DMS53 (cell line): ENCODE data around the gene TMEM135.
"Not testable (repeated sequence)": the region's sequence is repeated elsewhere in the genome, so short reads cannot be mapped to it uniquely, and the experiment has no call there.

ENCODE experiments used
- DNase-seq: peaks from one replicate; lab custom pipeline; 2025; lab: John Stamatoyannopoulos, UW

TMEM135 gene

DNA sequence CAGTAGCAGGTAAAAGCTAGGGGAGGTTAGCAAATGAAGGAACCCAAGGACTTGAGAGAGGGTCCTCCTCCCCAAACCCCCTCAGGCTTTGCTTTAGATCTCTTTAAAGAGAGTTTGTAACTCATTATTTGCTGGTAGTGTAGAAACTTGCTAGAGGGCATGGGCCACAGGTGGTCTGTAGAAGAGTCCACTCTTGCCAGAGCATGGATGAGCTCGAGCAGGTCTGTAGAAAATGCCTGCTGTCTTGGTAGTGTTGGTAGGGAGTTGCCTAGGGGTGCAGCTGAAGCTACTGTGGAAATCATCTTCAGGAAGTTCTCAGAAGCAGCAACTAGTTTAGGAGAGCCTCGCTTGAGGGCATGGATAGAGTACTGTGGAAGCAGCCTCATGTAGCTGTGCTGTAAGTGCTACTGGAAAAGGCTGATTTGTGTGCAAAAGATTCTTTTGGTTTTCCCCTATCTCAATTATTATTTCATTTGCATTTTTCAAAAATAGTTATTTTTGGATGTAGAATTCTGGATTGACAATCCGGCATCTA lies 104.3 kb downstream of the TMEM135 start:
- no peak for DNase-seq

DNA sequence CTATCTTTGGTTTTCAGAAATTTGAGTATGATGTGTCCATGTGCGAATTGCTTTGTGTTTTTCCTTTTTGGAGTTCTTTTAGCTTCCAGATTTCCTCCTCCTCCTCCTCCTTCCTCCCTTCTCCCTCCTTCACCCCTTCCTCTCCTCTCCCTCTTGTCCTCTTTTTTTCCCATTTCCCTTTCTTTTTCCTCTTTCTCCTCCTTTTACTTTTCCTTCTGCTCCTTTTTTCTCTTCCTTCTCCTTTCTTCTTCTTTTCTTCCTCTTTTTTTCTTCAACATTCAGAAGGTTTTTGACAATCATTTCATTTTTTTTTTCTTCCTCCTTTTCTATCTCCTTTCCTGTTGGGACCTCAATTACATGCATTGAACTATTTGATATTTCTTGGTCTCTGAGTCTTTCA lies 104.9 kb downstream of the TMEM135 start:
- DNase-seq = no peak

DNA sequence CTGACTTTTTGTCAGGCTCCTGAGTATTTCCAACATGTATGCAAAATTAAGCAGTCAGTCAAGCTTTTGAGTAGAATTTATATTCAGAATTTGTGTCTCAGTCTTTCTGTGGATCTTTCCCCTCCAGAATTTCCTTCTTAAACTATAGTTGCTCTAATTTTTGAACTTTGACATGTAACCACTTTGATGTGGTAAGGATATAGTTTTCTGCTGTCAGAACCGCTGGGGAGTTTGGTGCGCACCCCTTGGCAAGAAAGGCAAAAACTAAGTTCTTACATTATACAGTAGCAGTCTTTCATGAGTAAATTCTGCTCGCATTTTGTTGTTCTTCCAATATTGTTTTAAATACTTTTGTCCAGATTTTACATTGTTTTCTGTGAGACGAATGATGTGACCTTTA lies 105.9 kb downstream of the TMEM135 start:
- no peak for DNase-seq

DNA sequence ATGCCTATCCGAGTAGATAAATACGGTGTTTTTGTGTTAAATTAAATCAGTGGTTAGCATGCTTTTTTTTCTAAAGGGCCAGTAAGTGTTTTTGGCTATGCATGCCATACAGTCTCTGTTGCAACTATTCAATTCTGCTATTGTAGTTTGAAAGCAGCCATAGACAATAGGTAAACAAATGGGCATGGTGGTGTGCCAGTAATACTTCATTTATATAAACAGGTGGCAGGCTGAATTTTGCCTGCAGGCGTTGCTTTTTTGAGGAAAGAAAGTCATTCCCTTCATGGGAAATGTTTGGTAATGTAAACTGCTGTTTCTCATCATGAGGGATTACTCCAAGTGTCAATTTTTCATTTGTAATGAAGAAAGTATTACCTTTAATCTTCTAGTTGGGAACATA lies 106.5 kb downstream of the TMEM135 start:
- DNase-seq = peak; percentile 57

DNA sequence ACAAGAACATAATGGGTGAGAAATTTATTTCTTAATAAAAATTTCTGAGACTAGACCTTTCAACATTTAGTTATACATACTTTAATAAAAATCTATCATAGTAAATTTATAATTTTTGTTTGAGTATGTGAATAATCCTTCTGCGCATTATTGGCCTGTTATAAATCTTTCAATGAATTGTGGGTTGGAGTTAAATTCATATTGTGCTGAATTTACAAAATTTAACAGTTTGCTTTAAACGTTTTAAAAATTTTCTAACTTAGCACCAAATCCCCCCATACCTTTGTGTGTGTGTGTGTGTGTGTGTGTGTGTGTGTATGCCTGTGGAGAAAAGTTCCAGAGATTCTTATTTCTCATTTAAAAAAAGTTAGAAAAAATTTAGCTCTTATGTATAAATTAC lies 111.0 kb downstream of the TMEM135 start:
- no peak for DNase-seq

DNA sequence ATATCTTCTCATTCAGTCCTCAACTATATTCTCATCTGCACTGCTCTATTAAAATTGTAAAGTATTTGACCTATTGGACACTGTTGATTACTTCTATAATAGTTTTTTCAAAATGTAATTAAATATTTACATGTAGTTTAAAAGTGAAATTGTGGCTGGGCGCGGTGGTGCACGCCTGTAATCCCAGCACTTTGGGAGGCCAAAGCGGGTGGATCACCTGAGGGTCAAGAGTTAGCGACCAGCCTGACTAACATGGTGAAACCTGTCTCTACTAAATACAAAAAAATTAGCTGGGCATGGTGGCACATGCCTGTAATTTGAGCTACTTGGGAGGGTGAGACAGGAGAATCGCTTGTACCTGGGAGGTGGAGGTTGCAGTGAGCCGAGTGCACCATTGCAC lies 112.0 kb downstream of the TMEM135 start:
- DNase-seq = not testable (repeated sequence)

DNA sequence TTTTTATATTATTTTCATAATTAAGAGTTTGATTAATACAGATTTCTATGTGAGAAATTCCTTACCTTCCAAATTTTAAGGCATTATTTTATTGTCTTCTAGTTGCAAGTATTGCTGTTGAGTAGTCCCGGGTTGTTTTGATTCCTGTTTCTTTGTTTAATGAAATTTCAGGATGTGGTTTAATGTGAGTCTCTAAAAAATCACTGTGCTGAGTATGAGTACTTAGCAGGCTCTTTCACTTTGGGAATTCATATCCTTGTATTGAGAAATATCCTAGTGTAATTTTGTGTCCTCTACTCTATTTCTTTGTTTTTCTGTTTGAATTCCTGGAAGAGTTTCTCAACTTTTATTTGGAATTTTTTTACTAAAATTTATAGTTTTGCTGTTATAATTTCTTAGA lies 113.2 kb downstream of the TMEM135 start:
- DNase-seq = no peak

DNA sequence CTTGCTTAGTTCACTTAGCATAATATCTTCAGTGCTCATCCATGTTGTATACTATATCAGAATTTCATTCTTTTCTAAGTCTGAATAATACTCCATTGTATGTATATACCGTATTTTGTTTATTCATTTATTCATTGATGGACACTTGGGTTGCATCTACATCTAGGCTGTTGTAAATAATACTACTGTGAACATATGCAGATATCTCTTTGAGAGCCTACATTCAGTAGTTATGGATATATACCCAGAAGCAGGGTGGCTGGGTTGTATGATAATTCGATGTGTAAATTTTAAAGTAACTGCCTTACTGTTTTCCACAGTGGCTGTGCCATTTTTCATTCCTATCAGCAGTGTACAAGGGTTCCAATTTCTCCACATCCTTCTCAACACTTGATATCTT lies 116.5 kb downstream of the TMEM135 start:
- DNase-seq = no peak

DNA sequence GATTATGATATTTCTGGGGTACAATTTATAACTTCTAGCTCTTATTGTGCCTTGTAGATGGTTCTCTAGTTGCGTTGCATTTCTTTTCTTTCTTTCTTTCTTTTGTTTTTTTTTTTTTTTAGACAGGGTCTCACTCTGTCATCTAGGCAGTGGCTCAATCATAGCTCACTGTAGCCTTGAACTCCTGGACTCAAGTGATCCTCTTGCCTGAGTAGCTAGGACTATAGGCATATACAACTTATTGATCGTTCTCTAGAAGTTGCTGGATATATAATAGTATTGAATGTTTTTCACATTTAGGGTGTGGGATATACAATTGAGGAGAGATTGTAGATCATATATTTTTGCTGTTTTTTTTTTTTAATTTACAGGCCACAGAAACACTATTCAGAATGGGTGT lies 119.2 kb downstream of the TMEM135 start:
- no peak for DNase-seq

DNA sequence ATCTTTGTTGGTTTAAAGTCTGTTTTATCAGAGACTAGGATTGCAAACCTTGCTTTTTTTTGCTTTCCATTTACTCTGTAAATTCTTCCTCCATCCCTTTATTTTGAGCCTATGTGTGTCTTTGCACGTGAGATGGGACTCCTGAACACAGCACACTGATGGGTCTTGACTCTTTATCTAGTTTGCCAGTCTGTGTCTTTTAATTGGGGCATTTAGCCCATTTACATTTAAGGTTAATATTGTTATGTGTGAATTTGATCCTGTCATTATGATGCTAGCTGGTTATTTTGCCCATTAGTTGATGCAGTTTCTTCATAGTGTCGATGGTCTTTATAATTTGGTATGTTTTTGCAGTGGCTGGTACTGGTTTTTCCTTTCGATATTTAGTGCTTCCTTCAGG lies 131.3 kb downstream of the TMEM135 start:
- DNase-seq = not testable (repeated sequence)

DNA sequence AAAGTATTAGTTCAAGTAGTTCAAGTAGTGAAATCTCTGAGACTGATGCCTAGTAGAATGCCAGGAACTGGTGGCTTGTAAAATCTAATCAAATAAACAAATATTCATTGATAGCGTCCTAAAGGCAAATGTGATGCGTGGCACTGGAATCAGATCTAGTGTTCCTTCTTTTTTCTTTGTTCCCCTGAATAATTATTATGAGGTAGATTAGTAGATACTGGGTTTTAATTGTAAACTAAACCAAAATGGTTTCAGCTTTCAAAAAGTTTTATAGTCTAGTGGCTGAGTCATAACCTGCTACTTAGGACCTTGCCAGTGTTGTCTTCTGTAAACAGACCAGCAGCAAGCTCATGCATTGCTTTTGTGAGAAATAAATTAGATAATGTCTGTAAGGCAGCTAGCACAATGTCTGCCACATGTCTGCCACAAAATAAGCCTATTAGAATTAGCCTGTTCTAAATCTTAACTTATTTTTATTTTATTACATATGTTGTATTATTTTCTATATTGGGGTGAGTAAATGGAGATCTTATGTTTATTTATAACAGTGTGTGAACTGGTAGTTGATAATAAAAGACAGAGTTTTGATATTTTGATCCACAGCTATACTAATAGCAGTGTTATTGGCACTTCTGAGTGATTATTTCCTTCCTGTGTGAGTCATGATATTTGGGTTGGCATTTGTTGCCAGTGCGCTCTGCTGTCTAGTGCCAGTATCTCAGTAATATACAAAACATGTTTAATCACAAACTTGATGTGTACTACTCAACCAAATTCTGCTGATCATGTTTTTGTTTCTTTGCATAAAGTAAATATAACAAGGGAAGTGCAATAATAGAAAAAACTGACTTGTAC lies 135.7 kb downstream of the TMEM135 start:
- DNase-seq = peak; percentile 95

DNA sequence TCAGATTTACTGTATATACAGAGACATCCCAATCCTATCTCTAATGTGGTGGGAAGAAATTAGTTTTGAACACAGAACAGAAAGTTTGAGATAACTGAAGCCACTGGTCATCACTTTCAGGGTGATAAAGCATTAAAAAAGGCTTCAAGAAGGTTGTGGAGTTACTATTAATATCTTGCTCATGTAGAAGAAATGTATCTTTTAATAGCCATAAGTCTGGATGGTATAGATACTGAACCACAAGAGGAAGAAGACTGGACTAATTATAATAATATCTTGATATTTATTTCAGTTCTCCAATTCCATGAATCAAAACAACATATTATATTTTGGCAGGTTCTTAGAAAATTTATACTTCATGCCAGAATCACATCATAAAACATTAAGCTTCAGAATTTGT lies 137.1 kb downstream of the TMEM135 start:
- DNase-seq = no peak

DNA sequence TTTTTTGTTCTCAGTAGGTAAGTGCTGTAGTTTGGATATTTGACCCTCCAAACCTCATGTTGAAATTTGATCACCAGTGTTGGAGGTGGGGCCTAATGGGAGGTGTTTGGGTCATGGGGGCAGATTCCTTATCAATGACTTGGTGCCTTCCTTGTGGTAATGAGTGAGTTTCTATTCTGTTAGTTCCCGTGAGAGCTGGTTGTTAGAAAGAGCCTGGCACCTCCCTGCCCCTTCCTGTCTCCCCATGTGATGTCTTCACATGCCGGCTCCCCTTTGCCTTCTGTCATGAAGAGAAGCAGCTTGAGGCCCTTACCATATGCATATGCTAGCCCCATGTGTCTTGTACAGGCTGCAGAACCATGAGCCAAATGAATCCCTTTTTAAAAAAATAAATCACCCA lies 138.3 kb downstream of the TMEM135 start:
- DNase-seq = no peak

DNA sequence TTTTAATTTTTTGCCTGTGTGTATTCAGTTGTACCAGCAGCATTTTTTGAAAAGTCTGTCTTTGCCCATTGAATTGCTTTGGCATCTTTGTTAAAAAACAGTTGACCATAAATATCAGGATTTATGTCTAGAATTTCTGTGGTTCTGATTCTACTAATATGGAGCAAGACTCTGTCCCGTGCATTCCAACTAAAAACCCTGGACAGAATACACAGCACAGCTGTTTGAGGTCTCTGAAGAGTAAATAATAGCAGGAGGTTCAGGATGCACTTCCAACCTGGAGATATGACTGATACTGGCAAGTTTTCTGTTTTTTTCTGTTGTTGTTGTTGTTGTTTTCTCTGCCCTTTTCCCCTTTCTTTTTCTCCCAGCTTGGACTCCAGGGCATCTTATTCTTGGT lies 141.9 kb downstream of the TMEM135 start:
- DNase-seq = no peak

DNA sequence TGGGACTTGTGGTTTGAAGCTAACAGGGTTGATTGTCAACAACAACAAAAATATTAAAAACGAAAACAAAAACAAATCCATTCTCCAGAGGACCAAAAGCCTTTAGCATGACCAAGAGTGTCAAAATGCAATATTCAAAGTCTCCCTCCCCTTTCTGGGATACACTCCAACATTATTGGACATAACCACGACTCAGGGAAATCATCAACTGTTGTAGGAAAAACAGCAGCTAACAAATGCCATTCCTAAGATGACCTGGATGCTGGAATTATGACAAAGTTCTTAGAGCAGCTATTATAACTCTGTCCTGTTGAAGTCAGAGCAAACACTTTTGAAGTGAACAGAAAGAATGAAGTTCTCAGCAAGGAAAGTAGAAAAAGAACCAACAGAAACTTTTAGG lies 143.0 kb downstream of the TMEM135 start:
- DNase-seq = no peak

DNA sequence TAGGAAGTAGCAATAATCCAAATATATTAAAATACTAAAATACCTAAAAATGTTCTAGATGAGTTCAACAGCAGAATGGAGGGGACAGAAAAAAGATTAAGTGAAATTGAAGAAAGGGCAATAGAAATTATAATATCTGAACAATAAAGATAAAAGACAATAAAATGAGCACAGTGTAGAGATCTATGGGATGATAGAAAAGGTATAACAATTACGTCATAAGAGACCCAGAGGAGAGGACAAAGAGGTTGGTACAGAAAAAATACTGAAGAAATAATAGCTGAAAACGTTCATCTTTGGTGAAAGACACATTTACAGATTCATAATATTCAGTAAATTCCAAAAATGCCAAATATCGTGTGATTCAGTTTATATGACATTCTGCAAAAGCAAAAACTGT lies 143.4 kb downstream of the TMEM135 start:
- DNase-seq = no peak

DNA sequence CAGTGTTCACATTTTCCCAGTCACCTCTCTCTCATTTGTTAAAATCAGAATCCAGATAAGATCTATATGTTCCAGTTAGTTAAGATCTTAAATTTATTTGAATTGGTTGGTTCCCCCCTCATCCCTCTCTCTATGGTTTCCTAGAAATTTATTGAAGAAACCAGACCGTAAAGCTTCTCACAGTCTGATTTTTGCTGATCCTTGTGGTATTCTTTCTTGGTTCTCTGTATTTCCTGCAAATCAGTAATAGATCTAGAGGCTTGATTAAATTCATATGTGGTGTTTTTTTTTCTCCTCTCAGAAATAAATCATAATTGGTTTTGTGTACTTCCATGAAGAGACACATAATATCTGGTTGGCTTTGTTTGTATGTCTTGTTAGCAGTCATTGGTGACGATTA lies 147.5 kb downstream of the TMEM135 start:
- no peak for DNase-seq

DNA sequence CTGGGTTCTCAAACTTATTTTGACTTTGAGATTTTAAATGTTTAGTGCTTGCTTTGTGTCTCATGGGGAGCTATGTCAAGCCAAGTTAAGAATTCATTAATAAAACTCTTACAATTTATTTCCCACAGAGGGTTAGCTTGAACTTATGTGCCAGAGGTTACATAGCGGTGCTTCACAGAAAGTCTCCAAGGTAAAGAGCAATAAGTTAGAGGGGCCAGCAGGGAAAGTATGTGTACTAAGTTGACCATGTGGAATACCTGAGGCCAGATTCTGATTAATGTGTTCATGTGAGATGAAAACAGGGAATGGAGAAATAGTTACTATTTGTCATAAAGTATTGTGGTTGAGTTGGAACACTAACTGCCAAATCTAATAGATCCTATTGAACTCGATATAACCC lies 149.3 kb downstream of the TMEM135 start:
- DNase-seq = no peak

DNA sequence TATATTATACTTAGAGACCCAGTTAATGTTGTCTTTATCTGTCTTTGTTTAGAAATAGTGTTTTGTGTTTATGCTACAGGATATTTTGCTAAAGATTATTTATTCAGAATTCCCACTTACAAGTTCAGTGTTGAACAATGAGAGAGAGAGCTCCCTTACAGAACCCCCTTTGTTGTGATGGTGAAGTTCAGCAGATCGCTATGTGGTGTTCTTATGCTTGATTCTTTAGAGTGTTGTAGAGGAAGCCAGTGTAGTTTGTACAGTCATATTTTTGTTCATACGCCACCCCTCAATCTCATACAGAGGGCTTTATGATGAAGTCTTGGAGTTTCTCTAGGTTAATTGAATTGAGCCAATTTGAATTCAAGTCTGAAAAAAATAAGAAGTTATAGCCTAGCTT lies 150.2 kb downstream of the TMEM135 start:
- no peak for DNase-seq

DNA sequence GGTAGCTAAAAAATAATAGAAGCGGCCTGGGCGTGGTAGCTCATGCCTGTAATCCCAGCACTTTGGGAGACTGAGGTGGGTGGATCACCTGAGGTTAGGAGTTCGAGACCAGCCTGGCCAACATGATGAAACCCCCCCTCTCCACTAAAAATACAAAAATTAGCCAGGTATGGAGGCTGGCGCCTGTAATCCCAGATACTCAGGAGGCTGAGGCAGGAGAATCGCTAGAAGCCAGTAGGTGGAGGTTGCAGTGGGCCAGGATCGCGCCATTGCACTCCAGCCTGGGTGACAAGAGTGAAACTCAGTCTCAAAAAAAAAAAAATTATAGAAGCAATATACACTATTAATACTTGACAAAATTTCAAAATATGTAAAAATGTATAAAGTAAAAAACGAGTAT lies 150.7 kb downstream of the TMEM135 start:
- not testable (repeated sequence) for DNase-seq

DNA sequence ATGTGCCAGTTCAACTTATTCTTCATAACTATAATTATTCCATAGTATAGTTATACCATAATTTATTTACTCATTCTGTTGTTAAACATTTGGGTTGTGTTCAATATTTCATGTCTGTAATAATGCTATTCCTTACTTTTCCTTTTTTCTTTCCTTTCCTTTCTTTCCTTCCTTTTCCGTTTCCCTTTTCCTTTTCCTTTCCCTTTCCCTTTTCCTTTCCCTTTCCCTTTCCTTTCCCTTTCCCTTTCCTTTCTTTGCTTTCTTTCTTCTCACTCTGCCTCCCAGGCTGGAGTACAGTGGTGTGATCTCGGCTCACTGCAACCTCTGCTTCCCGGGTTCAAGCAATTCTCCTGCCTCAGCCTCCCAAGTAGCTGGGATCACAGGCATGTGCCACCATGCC lies 151.2 kb downstream of the TMEM135 start:
- DNase-seq = not testable (repeated sequence)

DNA sequence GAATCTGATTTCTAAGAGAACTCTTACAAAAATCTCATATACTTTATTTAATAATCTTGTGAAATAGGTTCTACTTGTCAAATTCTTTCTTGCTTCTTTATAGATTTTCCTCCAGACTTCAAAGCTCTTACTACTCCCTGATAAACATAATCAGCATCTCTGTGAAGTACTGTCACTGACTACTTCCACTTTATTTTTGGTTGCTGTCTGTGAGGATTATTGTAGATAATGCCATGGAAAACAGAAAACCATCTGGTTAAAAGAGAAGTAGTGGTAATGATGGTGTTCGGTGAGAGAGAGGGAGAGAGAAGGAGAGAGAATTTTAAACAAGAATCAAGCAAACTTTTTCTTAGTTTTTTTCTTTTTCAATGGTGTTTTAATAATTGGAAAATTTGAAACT lies 152.3 kb downstream of the TMEM135 start:
- no peak for DNase-seq

DNA sequence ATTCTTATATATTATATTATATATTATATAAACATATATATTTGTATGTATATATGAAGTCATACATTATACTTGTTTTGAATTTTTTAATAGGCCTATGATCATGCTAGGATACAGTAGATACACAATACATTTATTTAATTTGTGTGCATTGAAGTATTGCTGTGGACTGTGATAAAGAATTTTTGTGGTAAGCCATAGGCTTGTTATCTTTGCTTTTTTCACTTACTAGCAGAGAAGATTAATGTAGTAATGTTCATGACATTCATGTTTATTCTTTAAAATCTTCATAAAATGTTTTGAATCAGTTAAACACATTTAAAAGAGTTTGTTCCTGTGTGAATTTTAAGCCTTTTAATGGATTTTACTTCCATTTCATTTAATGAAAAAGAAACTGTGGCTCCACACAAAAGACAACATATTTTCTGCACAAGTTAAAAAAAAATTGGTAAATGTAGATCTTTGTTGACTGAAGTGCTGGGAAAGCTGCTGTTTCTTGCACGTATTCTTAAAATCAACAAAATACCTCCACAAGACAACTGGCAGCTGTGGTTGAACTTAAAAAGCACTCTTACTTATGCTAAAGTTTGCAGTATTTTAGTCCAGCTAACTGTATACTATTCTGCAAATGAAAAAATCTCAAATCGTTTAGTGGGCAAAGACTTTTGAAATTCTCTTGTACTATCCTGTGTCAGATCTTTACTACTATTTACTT lies 156.2 kb downstream of the TMEM135 start:
- DNase-seq = no peak
